ENCODE data around the gene TSPAN15.

Gene TSPAN15

GRCh38 chr10:69553328-69553727 lies 102.1 kb downstream of the TSPAN15 start:
- no peak for DNase-seq (ENCODE audit: low read depth in 2 of 2)

- DNase-seq (ENCODE audit: low read depth in 2 of 2): no peak
Observed at GRCh38 chr10:69554611-69555010, 103.3 kb downstream of the TSPAN15 start.
